Ascending aorta (tissue), 2 donors: ENCODE measurements around the gene MICOS13. TPM values are rescaled to one million over a fixed set of nuclear protein-coding genes. Genes with fewer than 3 reads are reported as not detected.

Source experiments
- DNase-seq, 2 donors: peaks; one replicate each; pipeline ENCODE4 v3.0.0-alpha.2; 2019; ENCODE audit warnings: low spot score in 2 of 2
- H3K27ac ChIP-seq, 2 donors: fragments of 200-600 bp; sonication (generic); one replicate each; pipeline ENCODE4 v1.5.1; 2016 to 2017; ENCODE audit warnings: mild to moderate bottlenecking in 1 of 2
- H3K27me3 ChIP-seq: fragments of 200-600 bp; sonication (generic); one replicate; pipeline ENCODE4 v1.5.1; 2017
- H3K36me3 ChIP-seq, 2 donors: fragments of 200-600 bp; sonication (generic); one replicate each; pipeline ENCODE4 v1.5.1; 2016
- H3K4me1 ChIP-seq, 2 donors: fragments of 200-600 bp; sonication (generic); one replicate each; pipeline ENCODE4 v1.5.1; 2016 to 2017; ENCODE audit warnings: mild to moderate bottlenecking in 1 of 2
- H3K4me3 ChIP-seq, 2 donors: fragments of 200-600 bp; sonication (generic); one replicate each; pipeline ENCODE4 v1.5.1; 2016 to 2017; ENCODE audit warnings: mild to moderate bottlenecking in 1 of 2
- H3K9me3 ChIP-seq, 2 donors: fragments of 200-600 bp; sonication (generic); one replicate each; pipeline ENCODE4 v1.5.1; 2016
- CTCF ChIP-seq, 3 experiments: fragments of 200-600 bp in 2 of 3; fragments of 450-650 bp in 1 of 3; sonication (generic) in 2 of 3; IDR thresholded peaks; one replicate each; pipeline ENCODE4 v1.5.1; 2016 to 2019; ENCODE audit warnings: antibody characterized with exemption in 3 of 3, mild to moderate bottlenecking in 1 of 3, moderate library complexity in 1 of 3
- intact Hi-C: fragments of 100-400 bp; cut with DNase I; formaldehyde crosslinking; loops from one replicate; pipeline ENCODE4 v1.15.1; 2023
- total RNA-seq: library from RNA; depleted of rRNA; stranded (reverse); fragments of >200 nt; gene quantifications from one replicate; pipeline ENCODE4 v1.1.0, GENCODE V29; 2016

Gene MICOS13
- total RNA-seq, 1 donor from 2014 or later: 75.6 TPM

DNA sequence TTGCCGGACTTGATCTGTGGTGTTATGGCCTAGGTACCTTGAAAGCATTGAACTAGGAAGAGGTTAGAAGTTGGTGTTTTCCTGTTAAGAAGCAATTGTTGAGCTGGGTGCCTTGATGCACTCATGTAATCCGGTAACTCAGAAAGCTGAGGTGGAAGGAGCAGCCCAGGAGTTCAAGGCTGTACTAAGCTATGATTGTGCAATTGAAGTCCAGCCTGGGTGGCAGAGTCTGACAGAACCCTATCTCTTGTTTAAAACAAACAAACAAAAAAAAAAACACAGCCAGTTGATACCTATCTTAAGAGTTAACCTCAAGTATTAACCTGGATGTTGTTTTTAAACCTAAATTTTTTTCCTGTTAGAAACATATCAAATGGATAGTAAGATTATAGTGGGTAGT, 38.1 kb downstream of the MICOS13 start:
- H3K27me3 ChIP-seq: no peaks in the 10 kb centered on the region
- no peak for DNase-seq
- H3K4me1 ChIP-seq: no peaks in the 10 kb centered on the region
- no peaks in the 10 kb centered on the region for H3K9me3 ChIP-seq
- no peak overlapping the region for H3K4me3 ChIP-seq
- intact Hi-C loops: no loop called here
- H3K36me3 ChIP-seq: peaks cover 46 to 58% of the 10 kb centered on the region in 2 donors
- no peak for TF ChIP-seq CTCF (IDR thresholded peaks at IDR 0.05)
- no peak overlapping the region for H3K27ac ChIP-seq

GRCh38 chr19:5641171-5641570, 39.1 kb downstream of the MICOS13 start:
- TF ChIP-seq CTCF (IDR thresholded peaks at IDR 0.05): no peak
- H3K9me3 ChIP-seq: no peaks in the 10 kb centered on the region
- no peaks in the 10 kb centered on the region for H3K4me1 ChIP-seq
- H3K36me3 ChIP-seq: peaks cover 39 to 48% of the 10 kb centered on the region in 2 donors
- no peak overlapping the region for H3K4me3 ChIP-seq
- intact Hi-C loops: no loop called here
- no peaks in the 10 kb centered on the region for H3K27me3 ChIP-seq
- no peak overlapping the region for H3K27ac ChIP-seq
- DNase-seq: no peak

DNA sequence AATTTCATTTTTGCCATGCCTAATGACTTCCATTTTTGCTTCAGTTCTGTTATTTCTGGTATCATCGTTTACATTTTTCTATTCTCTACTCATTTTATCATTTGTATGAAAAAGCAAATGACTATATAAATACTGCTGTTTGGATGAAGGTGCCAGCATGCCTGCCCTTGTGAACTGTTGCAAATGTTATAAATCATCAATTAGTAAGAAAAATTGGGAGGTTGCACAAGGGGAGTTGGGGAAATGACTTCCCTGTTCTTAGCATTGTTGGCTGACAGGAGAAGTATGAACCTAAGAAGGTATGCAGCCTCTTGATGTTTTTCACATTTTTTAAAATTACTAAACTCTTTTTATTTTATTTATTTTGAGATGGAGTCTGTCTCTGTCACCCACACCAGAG, 42.3 kb downstream of the MICOS13 start:
- no peak for DNase-seq
- intact Hi-C loops: no loop called here
- TF ChIP-seq CTCF (IDR thresholded peaks at IDR 0.05): no peak
- no peak overlapping the region for H3K27ac ChIP-seq
- peaks cover 0 to 3% of the 10 kb centered on the region in 2 donors for H3K4me1 ChIP-seq
- no peaks in the 10 kb centered on the region for H3K27me3 ChIP-seq
- H3K9me3 ChIP-seq: no peaks in the 10 kb centered on the region
- H3K4me3 ChIP-seq: no peak overlapping the region
- peaks cover 13 to 16% of the 10 kb centered on the region in 2 donors for H3K36me3 ChIP-seq

- intact Hi-C loops: no loop called here
- Histone ChIP-seq H3K36me3 (no peaks in the 10 kb centered on the region), H3K27me3 (no peaks in the 10 kb centered on the region), H3K4me1 (peaks cover 0 to 19% of the 10 kb centered on the region in 2 donors), H3K9me3 (no peaks in the 10 kb centered on the region), H3K27ac (no peak overlapping the region), H3K4me3 (no peak overlapping the region)
- peak in 1 of 2 donors; percentile 35 for DNase-seq
- TF ChIP-seq CTCF (IDR thresholded peaks at IDR 0.05): no peak
Measured at GRCh38 chr19:5635427-5635826, 44.9 kb downstream of the MICOS13 start.

- Histone ChIP-seq H3K4me3 (no peak overlapping the region), H3K4me1 (peaks cover 0 to 31% of the 10 kb centered on the region in 2 donors)
- intact Hi-C loops: no loop called here
Measured at GRCh38 chr19:5632657-5633056, 47.7 kb downstream of the MICOS13 start.

More at GRCh38 chr19:5632657-5633056, 47.7 kb downstream of the MICOS13 start:
- peak in 1 of 2 donors; percentile 47 for DNase-seq
- Histone ChIP-seq H3K27me3 (no peaks in the 10 kb centered on the region), H3K27ac (no peak overlapping the region), H3K36me3 (peaks cover 8 to 14% of the 10 kb centered on the region in 2 donors), H3K9me3 (no peaks in the 10 kb centered on the region)
- no peak for TF ChIP-seq CTCF (IDR thresholded peaks at IDR 0.05)
